Heart right ventricle (tissue), 16 donors: ENCODE data around the gene HERC6. TPM values are rescaled to one million over a fixed set of nuclear protein-coding genes. Genes with fewer than 3 reads are reported as not detected.

Experiments used
- ATAC-seq, 8 donors: fragments of 200-7000 bp; cut with Tn5 transposase; one replicate each; pipeline ENCODE4 v1.9.1; 2020; ENCODE audit warnings: mild to moderate bottlenecking in 8 of 8, moderate library complexity in 8 of 8, moderate number of reproducible peaks in 1 of 8
- DNase-seq, 2 donors: peaks; one replicate each; pipeline ENCODE4 v3.0.0-alpha.2; 2020
- H3K27ac ChIP-seq, 10 donors: fragments of 200-600 bp; sonication (generic) in 2 of 10; one replicate each; pipeline versions ENCODE4 v1.5.0 to v1.8.0; 2020 to 2022; ENCODE audit warnings: mild to moderate bottlenecking in 3 of 10
- H3K27me3 ChIP-seq, 7 donors: fragments of 200-600 bp; one replicate each; pipeline ENCODE4 v1.8.0; 2021 to 2022; ENCODE audit warnings: mild to moderate bottlenecking in 2 of 7
- H3K36me3 ChIP-seq, 9 donors: fragments of 200-600 bp; sonication (generic) in 1 of 9; one replicate each; pipeline versions ENCODE4 v1.5.0 to v1.8.0; 2020 to 2022; ENCODE audit warnings: mild to moderate bottlenecking in 2 of 9
- H3K4me1 ChIP-seq, 9 donors: fragments of 200-600 bp; sonication (generic) in 1 of 9; one replicate each; pipeline versions ENCODE4 v1.5.0 to v1.8.0; 2020 to 2022; ENCODE audit warnings: mild to moderate bottlenecking in 4 of 9
- H3K4me3 ChIP-seq, 10 donors: fragments of 200-600 bp; sonication (generic) in 2 of 10; one replicate each; pipeline versions ENCODE4 v1.5.0 to v1.8.0; 2020 to 2022; ENCODE audit warnings: mild to moderate bottlenecking in 7 of 10, moderate library complexity in 2 of 10
- H3K9me3 ChIP-seq, 11 donors: fragments of 200-600 bp in 10 of 11; sonication (generic) in 2 of 11; one replicate each; pipeline versions ENCODE4 v1.5.0 to v1.8.0; 2013 to 2022; ENCODE audit warnings: mild to moderate bottlenecking in 2 of 11, control low read depth in 1 of 11, moderate library complexity in 1 of 11
- WGBS, 2 donors: extraction: QIAGEN DNeasy Blood & Tissue Kit; methylation state at CpG; one replicate each; pipeline ENCODE4 v1.1.7; 2013; ENCODE audit warnings: inconsistent platforms in 1 of 2; 5-methylcytosine and 5-hydroxymethylcytosine counted together
- intact Hi-C, 10 donors: fragments of 100-400 bp; cut with DNase I; formaldehyde crosslinking; loops; one replicate each; pipeline versions ENCODE4 v1.11.1 to v1.14.2; 2022
- polyA plus RNA-seq, 2 donors: library from polyadenylated mRNA; stranded (reverse); fragments of 200-250 nt; gene quantifications; one replicate each; pipeline ENCODE4 v1.2.3, GENCODE V29; 2013
- total RNA-seq, 10 donors: library from RNA; stranded (reverse); fragmentation: NEBNext Ultra II Directional in 3 of 10; extraction: Animal tissue kit (Norgen Biotek cat#: 25700) in 3 of 10; gene quantifications; one replicate each; pipeline versions ENCODE4 v1.2.1 to v1.2.4, GENCODE V29; 2021 to 2023
- TF ChIP-seq, protein P1 (sequence below), 9 donors: fragments of 200-600 bp; sonication (generic) in 2 of 9; IDR thresholded peaks; one replicate each; pipeline versions ENCODE4 v1.5.0 to v1.8.0; 2021 to 2022; ENCODE audit warnings: antibody characterized with exemption in 9 of 9, mild to moderate bottlenecking in 5 of 9, moderate library complexity in 1 of 9
- donor health status: Arrhythmogenic right ventricular cardiomyopathy.
- donor health status: ischemic (EF 13 %, LVEDD 7.1; RV severe dilation, severe dysfunction).
- donor health status: healthy with polysubstance abuse.
- donor health status: DM: no; HTN: yes; CAD: no.
- donor health status: DM: no; HTN: no; CAD: no.
- donor health status: ischemic (EF 25% LVEDD 6.9; RV normal size, moderate dysfunction).
- donor health status: ischemic (EF 25% LVEDD 5.7; RV mildly dilated, moderate dysfunction).
- donor health status: healthy.
- donor health status: DM: yes; HTN: yes; CAD: no.
- donor health status: Ischemic cardiomyopathy.
- donor health status: ischemic (EF 35%, LVEDD 5.7; RV mildly dilated, moderate dysfunction).
- donor health status: nonischemic (EF 11% LVEDD 7.7; RV severe dilation, severe dysfunction).
- donor health status: DM: yes; HTN: yes; CAD: no.
- donor health status: PGD.
- donor health status: ischemic (EF 29% LVEDD 5.4; RV normal size, mild dysfunction).
- donor health status: nonischemic (EF 23%, LVEDD 6.1; RV moderate dilation, normal function).

HERC6 gene
- total and polyA plus RNA-seq, 12 donors = 1.8 to 20.0 (median 14.6) TPM

DNA sequence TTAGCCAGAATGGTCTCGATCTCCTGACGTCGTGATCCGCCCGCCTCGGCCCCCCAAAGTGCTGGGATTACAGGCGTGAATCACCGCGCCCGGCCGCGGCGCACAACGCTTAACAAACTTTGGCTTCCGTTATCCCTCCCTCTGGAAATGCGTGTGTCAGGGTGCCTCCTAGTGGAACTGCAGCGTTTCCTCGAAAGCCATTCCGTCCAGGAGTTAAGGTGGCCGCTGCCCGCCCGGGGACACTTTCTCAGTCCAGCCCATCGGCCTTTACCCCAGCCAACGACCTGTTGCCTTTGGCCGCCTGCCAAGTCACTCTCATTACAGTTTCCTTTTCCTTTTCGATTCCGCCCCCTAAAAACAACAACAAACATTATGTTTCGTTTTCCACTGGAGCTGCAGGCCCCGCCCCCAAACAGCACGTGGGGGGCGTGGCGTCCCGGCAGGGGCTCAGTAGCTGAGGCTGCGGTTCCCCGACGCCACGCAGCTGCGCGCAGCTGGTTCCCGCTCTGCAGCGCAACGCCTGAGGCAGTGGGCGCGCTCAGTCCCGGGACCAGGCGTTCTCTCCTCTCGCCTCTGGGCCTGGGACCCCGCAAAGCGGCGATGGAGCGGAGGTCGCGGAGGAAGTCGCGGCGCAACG is 78.1 kb downstream of the HERC6 start, which contains the start of gene HERC5:
Gene HERC5 (plus strand): TSS at position 450 of the 637 bp plus-strand sequence. CDS start 151 bp downstream, at position 601.
- Histone ChIP-seq H3K27ac (peak within 1 kb of the TSS in 9 of 10 donors; percentile 52 to 87 (median 78)), H3K9me3 (no peaks in the 10 kb centered on the region), H3K4me1 (peaks cover 0 to 28% (median 12%) of the 10 kb centered on the region in 9 donors), H3K4me3 (peak within 1 kb of the TSS; percentile 55 to 84 (median 73)), H3K27me3 (no peaks in the 10 kb centered on the region), H3K36me3 (peaks cover 0 to 13% (median 0%) of the 10 kb centered on the region in 9 donors)
- DNase-seq = peak; percentile 91 to 97
- WGBS, 2 donors = 0% methylated on average over 57 of the region's 57 CpGs
- TF ChIP-seq, protein P1, sequence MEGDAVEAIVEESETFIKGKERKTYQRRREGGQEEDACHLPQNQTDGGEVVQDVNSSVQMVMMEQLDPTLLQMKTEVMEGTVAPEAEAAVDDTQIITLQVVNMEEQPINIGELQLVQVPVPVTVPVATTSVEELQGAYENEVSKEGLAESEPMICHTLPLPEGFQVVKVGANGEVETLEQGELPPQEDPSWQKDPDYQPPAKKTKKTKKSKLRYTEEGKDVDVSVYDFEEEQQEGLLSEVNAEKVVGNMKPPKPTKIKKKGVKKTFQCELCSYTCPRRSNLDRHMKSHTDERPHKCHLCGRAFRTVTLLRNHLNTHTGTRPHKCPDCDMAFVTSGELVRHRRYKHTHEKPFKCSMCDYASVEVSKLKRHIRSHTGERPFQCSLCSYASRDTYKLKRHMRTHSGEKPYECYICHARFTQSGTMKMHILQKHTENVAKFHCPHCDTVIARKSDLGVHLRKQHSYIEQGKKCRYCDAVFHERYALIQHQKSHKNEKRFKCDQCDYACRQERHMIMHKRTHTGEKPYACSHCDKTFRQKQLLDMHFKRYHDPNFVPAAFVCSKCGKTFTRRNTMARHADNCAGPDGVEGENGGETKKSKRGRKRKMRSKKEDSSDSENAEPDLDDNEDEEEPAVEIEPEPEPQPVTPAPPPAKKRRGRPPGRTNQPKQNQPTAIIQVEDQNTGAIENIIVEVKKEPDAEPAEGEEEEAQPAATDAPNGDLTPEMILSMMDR (IDR thresholded peaks at IDR 0.05) = peak; percentile 32 to 87 (median 66)
- intact Hi-C loops = loop anchor here in 5 of 10 donors (1.0 to 5.0 kb wide), 7 partner anchors 66 to 239 kb away; partner anchors contain the start of genes HERC6 (in 4 of the 5), PPM1K (in 4 of the 5) and PYURF (in 2 of the 5)
- peak; percentile 95 to 98 (median 97) for ATAC-seq

DNA sequence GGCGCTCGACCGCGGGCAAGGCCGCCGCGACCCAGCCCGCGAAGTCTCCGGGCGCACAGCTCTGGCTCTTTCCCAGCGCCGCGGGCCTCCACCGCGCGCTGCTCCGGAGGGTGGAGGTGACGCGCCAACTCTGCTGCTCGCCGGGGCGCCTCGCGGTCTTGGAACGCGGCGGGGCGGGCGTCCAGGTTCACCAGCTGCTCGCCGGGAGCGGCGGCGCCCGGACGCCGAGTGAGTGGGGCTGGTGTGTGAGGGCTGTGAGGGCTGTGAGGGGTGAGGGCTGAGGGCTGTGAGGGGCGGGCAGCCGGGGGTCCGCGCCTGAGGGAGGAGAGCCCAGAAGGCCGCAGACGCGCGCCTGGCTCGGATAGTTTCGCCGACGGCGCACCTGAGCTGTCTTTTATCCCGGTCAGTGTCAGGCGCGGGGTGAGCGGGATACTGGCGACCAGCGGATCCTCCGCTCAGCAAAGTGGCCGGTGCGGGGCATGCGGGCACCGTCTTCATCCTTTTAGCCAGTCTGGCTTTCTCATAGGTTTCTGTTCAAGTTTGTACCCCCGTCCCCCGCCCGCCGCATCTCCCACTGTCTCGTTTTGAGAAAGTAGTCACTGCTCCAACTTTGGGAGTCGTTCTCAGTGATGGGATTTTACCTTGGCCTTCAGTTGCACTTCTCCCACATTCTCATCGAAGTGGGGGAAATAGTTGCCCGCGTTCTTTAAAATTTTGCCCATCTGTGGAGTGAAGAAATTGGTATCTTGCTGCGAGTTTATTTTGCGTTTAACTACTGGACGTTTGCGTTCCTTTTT is 78.9 kb downstream of the HERC6 start:
- 4 to 5% methylated on average over 69 to 75 of the region's 75 CpGs for WGBS, 2 donors
- ATAC-seq = peak; percentile 20 to 85 (median 44)

DNA sequence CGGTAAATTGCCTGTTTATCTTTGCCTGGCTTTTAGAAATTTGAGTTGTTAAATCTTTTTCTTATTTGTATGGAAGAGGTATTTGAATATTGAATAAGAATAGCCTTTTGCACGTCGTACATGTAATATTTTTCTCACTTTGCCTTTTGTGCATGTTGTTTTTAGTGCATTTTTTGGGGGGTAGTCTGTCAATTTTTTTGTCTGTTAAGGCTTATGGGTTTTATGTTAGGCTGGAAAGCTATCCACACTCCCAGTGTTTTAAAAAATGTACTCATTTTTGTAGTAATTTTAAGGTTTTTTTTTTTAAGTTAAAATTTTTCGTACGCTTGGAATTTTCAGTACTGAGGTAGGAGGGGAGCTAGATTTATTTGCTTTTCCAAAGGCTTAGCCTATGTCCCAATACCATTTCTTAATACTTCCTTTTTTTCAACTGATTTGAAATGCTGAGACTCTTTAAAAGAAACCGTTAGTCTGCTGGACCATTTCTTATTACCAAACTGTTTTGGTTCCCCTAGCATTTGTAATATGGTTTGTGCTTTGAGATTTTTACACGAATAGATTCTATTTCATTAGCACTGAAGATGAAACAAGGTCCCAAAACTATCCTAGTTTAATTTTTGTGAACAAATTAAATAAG is 79.6 kb downstream of the HERC6 start:
- H3K4me3 ChIP-seq = peak overlapping the region in 9 of 10 donors; percentile 55 to 84 (median 73)
- H3K27me3 ChIP-seq = no peaks in the 10 kb centered on the region
- TF ChIP-seq, protein P1 (IDR thresholded peaks at IDR 0.05) = no peak
- intact Hi-C loops = loop anchor here in 5 of 10 donors (5.0 kb wide), 4 partner anchors 64 to 241 kb away; partner anchors contain the start of genes HERC6 (in 4 of the 5), PPM1K (in 3 of the 5) and PYURF (in 2 of the 5)
- ATAC-seq (no peak), DNase-seq (no peak)
- 57 to 59% methylated on average over 7 of the region's 7 CpGs for WGBS, 2 donors
- H3K9me3 ChIP-seq = no peaks in the 10 kb centered on the region
- peaks cover 0 to 27% (median 3%) of the 10 kb centered on the region in 9 donors for H3K36me3 ChIP-seq
- peaks cover 0 to 28% (median 12%) of the 10 kb centered on the region in 9 donors for H3K4me1 ChIP-seq
- H3K27ac ChIP-seq = peak overlapping the region in 4 of 10 donors; percentile 72 to 82 (median 76)

More for the DNA sequence above, 78.9 kb downstream of the HERC6 start:
- intact Hi-C loops = loop anchor here in 5 of 10 donors (2.0 to 5.0 kb wide), 6 partner anchors 65 to 240 kb away; partner anchors contain the start of genes HERC6 (in 4 of the 5), PPM1K (in 4 of the 5) and PYURF (in 2 of the 5)
- H3K27me3 ChIP-seq = no peaks in the 10 kb centered on the region
- H3K36me3 ChIP-seq = peaks cover 0 to 20% (median 3%) of the 10 kb centered on the region in 9 donors
- TF ChIP-seq, protein P1 (IDR thresholded peaks at IDR 0.05) = no peak
- H3K4me3 ChIP-seq = peak overlapping the region; percentile 55 to 84 (median 73)
- H3K9me3 ChIP-seq = no peaks in the 10 kb centered on the region
- H3K4me1 ChIP-seq = peaks cover 0 to 28% (median 12%) of the 10 kb centered on the region in 9 donors
- peak; percentile 20 to 52 for DNase-seq
- peak overlapping the region in 9 of 10 donors; percentile 51 to 87 (median 78) for H3K27ac ChIP-seq
